Loucy (cell line): Measurements from ENCODE around the gene APBB2.

ENCODE experiments used
- H2AFZ ChIP-seq: fragments of 200-600 bp; sonication (generic); 2 replicates; pipeline ENCODE4 v1.6.0; 2016; ENCODE audit warnings: antibody characterized with exemption, mild to moderate bottlenecking, low read length, moderate library complexity
- H3F3A ChIP-seq: fragments of 200-600 bp; 2 replicates; pipeline ENCODE4 v1.6.0; 2016; ENCODE audit warnings: antibody characterized with exemption, low read depth, mild to moderate bottlenecking
- H3K27me3 ChIP-seq: fragments of 200-600 bp; sonication (generic); 2 replicates; pipeline ENCODE4 v1.6.1; 2014; ENCODE audit warnings: low read length, mild to moderate bottlenecking; ENCODE audit not compliant: insufficient read depth, poor library complexity, severe bottlenecking
- H3K36me3 ChIP-seq: fragments of 200-600 bp; sonication (generic); 2 replicates; pipeline ENCODE4 v1.6.1; 2016; ENCODE audit warnings: low read length; ENCODE audit not compliant: insufficient read depth
- H3K4me1 ChIP-seq: fragments of 200-600 bp; sonication (generic); 2 replicates; pipeline ENCODE4 v1.5.1; 2014; ENCODE audit warnings: low read length, mild to moderate bottlenecking; ENCODE audit not compliant: insufficient read depth, poor library complexity, severe bottlenecking
- H3K4me2 ChIP-seq: fragments of 200-600 bp; sonication (generic); 2 replicates; pipeline ENCODE4 v1.6.0; 2014; ENCODE audit warnings: antibody characterized with exemption, low read length, low read depth, mild to moderate bottlenecking; ENCODE audit not compliant: poor library complexity, severe bottlenecking
- H3K4me3 ChIP-seq: fragments of 200-600 bp; sonication (generic); 2 replicates; pipeline ENCODE4 v1.5.1; 2014; ENCODE audit warnings: low read length, mild to moderate bottlenecking, mixed read lengths; ENCODE audit not compliant: poor library complexity, severe bottlenecking
- H3K79me2 ChIP-seq: fragments of 200-600 bp; sonication (generic); 2 replicates; pipeline ENCODE4 v1.6.1; 2014; ENCODE audit warnings: low read length; ENCODE audit not compliant: insufficient read depth
- H3K9ac ChIP-seq: fragments of 200-600 bp; sonication (generic); 2 replicates; pipeline ENCODE4 v1.6.0; 2014; ENCODE audit warnings: mild to moderate bottlenecking, low read depth, low read length, moderate library complexity; ENCODE audit not compliant: poor library complexity, severe bottlenecking
- H3K9me2 ChIP-seq: fragments of 200-600 bp; sonication (generic); replicated peaks from 2 replicates; pipeline ENCODE4 v1.6.1; 2016; ENCODE audit warnings: low read depth, low read length, mixed read lengths
- H3K9me3 ChIP-seq: fragments of 200-600 bp; sonication (generic); 2 replicates; pipeline ENCODE4 v1.6.1; 2014; ENCODE audit warnings: mild to moderate bottlenecking, antibody characterized with exemption, low read length, low read depth; ENCODE audit not compliant: insufficient read depth
- H4K20me1 ChIP-seq: fragments of 200-600 bp; sonication (generic); 2 replicates; pipeline ENCODE4 v1.6.0; 2014; ENCODE audit warnings: antibody characterized with exemption, low read length, mild to moderate bottlenecking; ENCODE audit not compliant: insufficient read depth, poor library complexity, severe bottlenecking
- CTCF ChIP-seq: fragments of 200-600 bp; sonication (generic); conservative IDR thresholded peaks from 2 replicates; pipeline ENCODE4 v1.5.1; 2014; ENCODE audit warnings: mild to moderate bottlenecking, antibody characterized with exemption, low read length
- EZH2phosphoT487 ChIP-seq: fragments of 200-600 bp; IDR thresholded peaks from 2 replicates; pipeline ENCODE4 v1.6.1; 2018; ENCODE audit warnings: antibody characterized with exemption, mild to moderate bottlenecking, moderate library complexity, borderline replicate concordance

The APBB2 gene

GRCh38 chr4:40811956-40812355 is 402.4 kb downstream of the APBB2 start:
- no peak for TF ChIP-seq CTCF
- TF ChIP-seq EZH2phosphoT487, result no peak
- no peak overlapping the region for H3K4me2 ChIP-seq
- no peak overlapping the region for H3K4me3 ChIP-seq
- no peaks in the 10 kb centered on the region for H3K27me3 ChIP-seq
- no peaks in the 10 kb centered on the region for H4K20me1 ChIP-seq
- H3K9ac ChIP-seq, result no peak overlapping the region
- no peaks in the 10 kb centered on the region for H3K9me3 ChIP-seq
- no peak overlapping the region for H2AFZ ChIP-seq
- no peaks in the 10 kb centered on the region for H3K9me2 ChIP-seq
- no peaks in the 10 kb centered on the region for H3K4me1 ChIP-seq
- H3K36me3 ChIP-seq, result no peaks in the 10 kb centered on the region
- H3K79me2 ChIP-seq, result no peaks in the 10 kb centered on the region
- no peaks in the 10 kb centered on the region for H3F3A ChIP-seq

DNA sequence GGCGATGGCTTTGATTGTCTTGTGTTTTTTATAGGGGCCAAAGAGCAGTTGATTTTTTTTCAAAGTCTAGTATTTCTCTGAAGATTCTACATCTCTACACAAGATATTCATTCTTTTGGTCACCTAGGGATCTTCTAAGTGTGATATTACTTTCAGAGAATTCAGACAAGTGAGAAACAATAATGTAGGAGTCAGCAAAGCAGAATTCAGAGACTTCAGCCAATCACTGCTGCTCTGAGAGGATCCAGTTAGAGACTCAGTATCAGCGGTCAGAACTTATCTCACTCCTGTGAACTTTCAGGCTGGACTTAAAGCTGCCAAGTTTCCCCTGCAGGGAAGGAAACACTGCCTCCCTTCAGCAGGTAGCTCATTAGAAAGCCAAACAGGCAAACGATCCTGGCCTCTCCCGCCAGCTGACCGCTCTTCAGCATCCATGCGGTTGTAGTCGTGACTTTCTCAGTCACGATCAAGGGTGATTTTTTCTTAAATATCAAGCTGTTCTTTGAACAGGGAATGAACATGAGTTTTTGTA is 405.4 kb downstream of the APBB2 start:
- H3F3A ChIP-seq, result no peaks in the 10 kb centered on the region
- no peak overlapping the region for H2AFZ ChIP-seq
- no peaks in the 10 kb centered on the region for H3K27me3 ChIP-seq
- H3K9me2 ChIP-seq, result no peaks in the 10 kb centered on the region
- H3K9me3 ChIP-seq, result no peaks in the 10 kb centered on the region
- H4K20me1 ChIP-seq, result no peaks in the 10 kb centered on the region
- H3K4me3 ChIP-seq, result no peak overlapping the region
- no peaks in the 10 kb centered on the region for H3K4me1 ChIP-seq
- no peak overlapping the region for H3K9ac ChIP-seq
- H3K36me3 ChIP-seq, result no peaks in the 10 kb centered on the region
- no peak for TF ChIP-seq CTCF
- no peak for TF ChIP-seq EZH2phosphoT487
- no peaks in the 10 kb centered on the region for H3K79me2 ChIP-seq
- no peak overlapping the region for H3K4me2 ChIP-seq

DNA sequence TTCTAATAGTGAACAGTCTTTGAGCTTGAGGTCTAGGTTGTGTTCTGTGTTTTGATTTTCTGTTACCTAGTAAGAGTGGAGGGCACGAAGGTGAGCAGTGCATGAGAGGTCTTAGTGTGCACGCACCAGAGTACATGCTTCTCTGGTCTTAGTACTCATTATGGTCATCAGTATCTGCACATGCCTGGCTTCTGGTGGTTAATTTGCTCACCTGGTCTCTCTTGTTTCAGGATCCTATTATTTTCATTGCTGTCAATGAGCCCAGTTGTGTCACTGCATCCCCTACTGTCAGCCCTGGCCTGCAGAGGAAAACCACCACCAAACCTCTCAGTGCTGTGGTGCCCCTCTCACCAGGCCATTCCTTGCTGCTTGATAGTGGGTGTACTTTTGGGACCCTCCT is 409.7 kb downstream of the APBB2 start:
- Histone ChIP-seq H3K9me2 (no peaks in the 10 kb centered on the region), H3K9ac (no peak overlapping the region), H3K79me2 (no peaks in the 10 kb centered on the region), H3K4me2 (no peak overlapping the region), H3K36me3 (no peaks in the 10 kb centered on the region), H4K20me1 (no peaks in the 10 kb centered on the region), H3F3A (no peaks in the 10 kb centered on the region), H3K9me3 (no peaks in the 10 kb centered on the region), H2AFZ (no peak overlapping the region), H3K4me1 (no peaks in the 10 kb centered on the region), H3K27me3 (no peaks in the 10 kb centered on the region), H3K4me3 (no peak overlapping the region)
- TF ChIP-seq CTCF (no peak), EZH2phosphoT487 (no peak)
